Stimulated activated CD4-positive, alpha-beta T cell treated with anti-CD3 and anti-CD28 coated beads, Interleukin-2, amount 100 ng/mL, for 24 hours (primary cell): Measurements from ENCODE around the gene CHRNA5.

Source experiments
- DNase-seq, 2 donors: peaks; one replicate each; pipeline ENCODE4 v3.0.0-alpha.2; 2020

The CHRNA5 gene

GRCh38 chr15:78640527-78641101, 75.3 kb downstream of the CHRNA5 start:
- DNase-seq, result peak in 1 of 2 donors; percentile 14

- peak in 1 of 2 donors; percentile 32 for DNase-seq
Observed at GRCh38 chr15:78641102-78641748, 75.9 kb downstream of the CHRNA5 start, which contains the start of gene CHRNB4. Gene CHRNB4, minus strand, starts transcription at chr15:78641210. Its CDS starts 77 bp downstream, at chr15:78641133.

DNA sequence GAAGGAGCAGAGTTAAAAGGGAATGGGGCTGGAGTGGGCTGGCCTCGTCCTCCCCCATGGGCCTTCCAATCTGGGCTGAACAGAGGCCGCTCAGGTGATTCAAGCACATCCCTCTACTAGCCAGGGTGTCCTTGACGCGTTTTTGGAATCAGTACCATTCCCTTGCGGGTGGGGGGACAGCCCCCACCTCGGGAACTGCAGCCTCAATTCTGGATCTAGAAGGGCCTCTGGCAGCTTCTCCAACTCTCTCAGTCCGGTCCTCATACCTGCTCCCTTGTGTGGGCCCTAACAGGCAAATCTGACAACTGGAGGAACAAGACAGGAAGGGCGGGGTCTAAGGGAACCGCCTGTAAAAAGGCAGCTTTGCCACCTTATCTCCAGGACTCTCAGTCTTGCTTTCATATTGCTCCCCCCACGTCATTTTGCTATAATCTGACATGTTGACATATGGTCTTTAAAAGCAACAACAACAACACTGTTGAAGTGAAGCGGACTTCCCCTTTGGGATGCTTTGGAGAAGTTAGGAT, 76.5 kb downstream of the CHRNA5 start:
- no peak for DNase-seq

GRCh38 chr15:78642331-78642730, 77.0 kb downstream of the CHRNA5 start:
- DNase-seq, result no peak
